SH-SY5Y (cell line): Measurements from ENCODE around the gene METTL8.

ENCODE experiments used
- GATA2 ChIP-seq: IDR thresholded peaks from 2 replicates; pipeline ENCODE4 v1.6.1; 2011; ENCODE audit warnings: mild to moderate bottlenecking, low read depth, low read length
- GATA3 ChIP-seq: IDR thresholded peaks from 2 replicates; pipeline ENCODE4 v1.6.1; 2011; ENCODE audit warnings: low read depth, mild to moderate bottlenecking, low read length, moderate library complexity

Gene METTL8

DNA sequence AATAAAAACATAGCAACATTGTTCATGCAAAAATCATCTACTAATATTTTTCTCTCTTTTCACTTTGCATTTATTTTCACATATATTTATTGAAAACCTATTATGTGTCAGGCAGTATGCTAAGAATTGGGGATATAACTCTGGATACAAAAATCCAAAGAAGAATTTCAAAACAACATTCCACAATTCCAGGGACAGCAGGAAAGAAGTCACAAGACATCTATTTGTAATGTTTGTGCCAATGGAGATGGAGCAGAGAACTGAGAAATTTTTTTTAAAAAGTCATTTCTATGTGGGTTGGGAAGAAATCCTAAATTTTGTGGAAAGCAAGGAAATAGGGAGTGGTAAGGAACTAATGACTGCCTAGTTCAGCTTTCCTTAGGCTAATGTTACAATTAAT lies 144.5 kb downstream of the METTL8 start:
- TF ChIP-seq GATA2 (no peak), GATA3 (no peak)

DNA sequence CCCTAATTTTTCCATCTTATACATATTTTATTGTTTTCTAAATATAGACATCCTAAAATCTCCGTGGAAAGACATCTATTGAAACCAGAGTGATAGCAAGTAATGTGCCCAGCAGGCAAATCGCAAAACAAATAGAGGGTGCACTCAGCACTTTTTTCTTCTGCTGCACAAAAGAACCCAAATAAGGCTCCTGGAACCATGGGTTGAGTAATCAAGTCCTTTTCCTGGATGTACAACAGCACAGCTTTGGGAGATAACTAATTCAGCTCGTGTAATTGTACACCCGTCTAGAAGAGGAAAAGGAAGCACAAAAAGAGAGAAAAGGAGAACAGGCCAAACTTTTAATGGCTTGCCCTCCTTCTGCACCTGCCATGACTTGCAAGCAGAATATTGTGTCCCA lies 146.2 kb downstream of the METTL8 start:
- TF ChIP-seq GATA2, result no peak
- TF ChIP-seq GATA3, result no peak

DNA sequence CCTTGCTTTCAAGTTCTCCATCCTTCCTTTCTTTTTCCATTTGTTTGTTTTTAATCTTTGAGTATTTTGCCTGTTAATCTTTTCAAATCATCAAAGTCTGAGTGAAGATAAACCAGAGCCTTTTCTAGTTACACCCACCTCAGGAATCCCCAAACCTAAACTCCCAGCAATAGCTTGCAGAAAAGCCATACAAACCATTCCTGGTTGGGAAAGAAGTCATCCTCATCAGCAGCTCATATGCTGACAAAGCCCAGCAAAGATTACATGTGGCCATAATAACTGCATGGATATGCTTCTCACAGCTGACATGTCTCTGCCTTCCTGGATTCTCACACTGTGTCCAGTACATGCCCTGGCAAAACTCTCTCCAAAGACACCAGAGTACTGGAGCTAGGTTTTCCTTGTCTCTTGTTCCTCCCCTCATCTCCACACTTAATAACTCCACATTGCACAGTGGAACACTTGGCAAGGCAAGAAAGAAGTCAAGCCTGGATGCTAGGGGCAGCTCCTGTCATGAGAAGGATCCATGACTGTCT lies 146.7 kb downstream of the METTL8 start:
- TF ChIP-seq GATA3 (no peak), GATA2 (no peak)

DNA sequence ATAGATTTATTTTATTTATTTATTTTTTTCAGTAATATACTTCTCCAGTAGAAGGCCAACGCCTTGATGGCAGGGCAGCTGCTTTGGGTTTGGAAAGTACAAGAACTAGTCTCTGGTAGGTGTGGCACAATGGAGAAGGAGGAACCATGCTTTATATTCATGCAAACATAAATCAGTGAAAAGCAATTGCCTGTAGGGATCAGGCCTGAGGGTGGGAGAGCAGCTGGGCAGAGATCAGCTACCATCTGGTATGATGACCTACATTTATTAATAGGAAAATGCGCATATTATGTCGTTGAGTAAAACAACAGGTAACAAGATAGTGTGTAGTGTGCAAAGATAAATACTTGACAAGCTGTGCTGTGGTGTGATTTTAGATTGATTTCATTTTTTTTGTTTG lies 152.7 kb downstream of the METTL8 start:
- TF ChIP-seq GATA2 (no peak), GATA3 (no peak)

DNA sequence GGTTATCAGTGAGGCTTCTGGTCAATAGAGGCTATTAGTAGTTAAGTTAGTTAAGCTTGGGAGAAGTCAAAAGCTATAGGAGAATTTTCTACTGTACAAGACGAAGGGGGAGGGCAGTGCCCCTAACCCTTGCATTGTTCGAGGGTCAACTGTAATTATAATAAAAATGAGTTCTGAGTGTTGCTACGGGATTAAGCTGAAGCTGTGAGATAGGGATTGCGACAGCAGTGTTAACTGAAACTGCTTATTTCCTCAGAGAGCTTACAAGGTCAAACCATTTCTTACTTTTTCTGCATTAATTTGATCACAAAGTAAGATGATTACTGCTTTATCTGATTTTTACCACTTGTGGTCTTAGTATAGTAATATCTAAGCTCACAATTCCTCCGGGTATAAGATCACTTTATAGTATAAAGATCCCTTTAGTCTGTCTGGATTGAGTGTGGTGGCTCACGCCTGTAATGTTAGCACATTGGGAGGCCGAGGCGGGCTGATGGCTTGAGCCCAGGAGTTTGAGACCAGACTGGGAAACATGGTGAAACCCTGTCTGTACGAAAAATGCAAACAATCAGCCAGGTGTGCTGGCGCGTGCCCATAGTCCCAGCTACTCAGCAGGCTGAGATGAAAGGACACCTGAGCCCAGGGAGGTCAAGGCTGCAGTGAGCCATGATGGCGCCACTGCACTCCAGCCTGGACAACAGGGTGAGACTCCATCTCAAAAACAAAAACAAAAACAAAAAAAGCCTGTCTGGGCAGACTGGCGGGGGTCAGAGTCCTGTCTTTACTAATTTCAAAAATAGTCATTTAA lies 153.6 kb downstream of the METTL8 start:
- TF ChIP-seq GATA2 (no peak), GATA3 (no peak)

DNA sequence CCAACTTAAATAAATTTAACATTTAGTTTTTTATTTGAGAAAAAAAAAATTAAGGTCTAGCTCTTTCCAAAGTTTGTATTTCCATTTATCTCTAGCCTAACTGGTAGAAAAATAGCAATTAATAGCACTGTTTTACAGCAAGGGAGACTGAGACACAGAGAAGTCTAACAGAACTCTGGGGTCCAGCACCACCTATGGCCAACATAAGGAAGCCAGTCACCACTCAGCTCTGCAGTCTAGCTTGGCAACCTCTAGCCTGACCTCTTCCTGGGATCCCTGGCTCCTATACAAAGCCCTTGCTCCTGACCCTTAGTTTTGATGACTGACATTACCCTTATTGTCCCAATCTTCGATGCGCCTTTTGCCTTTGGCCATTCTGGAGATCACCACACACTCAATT lies 159.0 kb downstream of the METTL8 start:
- TF ChIP-seq GATA2, result no peak
- no peak for TF ChIP-seq GATA3

DNA sequence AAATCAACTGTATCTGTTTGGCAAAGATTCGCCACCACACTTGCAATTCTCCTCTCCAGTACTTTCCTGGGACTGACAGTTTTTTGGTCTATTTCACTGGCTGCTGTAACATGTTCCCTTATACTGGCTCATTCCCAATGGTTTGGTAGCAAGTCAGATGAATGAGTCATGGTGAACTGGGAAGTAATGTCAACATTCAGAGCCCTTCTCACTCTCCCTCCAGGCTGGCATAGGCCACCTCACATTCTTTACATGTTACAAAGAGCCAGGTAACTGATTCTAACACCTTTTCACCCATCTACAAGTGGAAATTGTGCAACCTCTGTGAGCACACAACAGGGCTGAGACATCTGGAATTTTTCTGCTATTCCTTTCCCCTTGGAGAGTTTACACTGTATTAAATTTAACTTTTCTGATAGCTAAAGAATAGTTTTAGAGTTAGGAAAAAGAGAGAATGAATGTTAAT lies 161.8 kb downstream of the METTL8 start:
- TF ChIP-seq GATA2, result no peak
- no peak for TF ChIP-seq GATA3

DNA sequence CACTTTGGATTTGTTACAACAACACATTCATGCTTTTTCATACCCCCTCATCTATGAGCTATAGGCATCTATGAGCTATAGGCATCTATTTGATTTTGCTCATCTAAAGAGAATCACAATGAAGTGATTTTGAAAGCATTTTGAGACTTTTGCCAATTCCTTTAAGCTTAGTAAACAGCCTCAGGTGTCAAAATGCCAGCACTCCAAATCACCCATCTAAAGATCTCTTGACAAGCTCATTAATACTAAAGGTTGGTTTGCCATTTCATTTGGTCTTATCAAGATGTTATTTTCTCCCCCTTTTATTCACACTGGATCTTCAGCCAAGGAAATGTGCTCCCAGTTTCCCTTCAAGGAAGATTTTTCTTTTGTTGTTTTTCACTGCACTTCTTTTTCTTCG lies 162.4 kb downstream of the METTL8 start:
- TF ChIP-seq GATA2 (no peak), GATA3 (no peak)

DNA sequence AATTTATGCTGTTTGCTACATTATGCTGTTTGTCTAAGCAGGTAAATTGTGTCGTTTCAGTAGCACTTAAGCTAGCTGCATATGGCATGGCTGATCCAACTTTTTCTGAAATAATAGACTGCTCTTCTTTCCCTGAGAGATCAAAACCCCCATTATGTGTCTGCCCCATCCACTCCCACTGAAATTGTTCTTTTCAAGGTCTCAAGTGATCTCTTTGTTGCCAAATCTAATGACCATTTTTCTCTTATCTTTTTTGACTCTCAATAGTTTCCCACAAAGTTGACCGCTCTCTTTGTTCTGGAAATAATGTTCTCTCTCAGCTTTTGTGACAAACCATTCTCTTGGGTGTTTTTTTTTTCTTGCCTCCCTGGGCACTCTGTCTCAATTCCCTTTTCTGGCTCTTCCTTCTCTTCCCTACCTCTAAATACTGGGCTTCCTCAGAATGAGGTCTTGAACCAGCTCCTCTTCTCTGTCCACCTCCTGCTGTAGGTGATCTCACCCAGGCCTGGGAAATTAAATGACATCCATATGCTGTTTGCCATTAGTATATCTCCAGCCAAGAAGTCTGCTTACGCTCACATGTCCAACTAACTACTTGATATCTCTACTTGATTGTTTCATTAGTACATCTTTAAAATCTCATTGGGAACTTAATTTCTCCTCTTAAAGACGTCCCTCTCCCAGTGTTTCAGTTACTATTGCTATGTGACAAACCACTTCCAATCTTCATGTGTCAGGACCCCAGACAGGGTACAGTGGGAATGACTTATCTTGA lies 165.7 kb downstream of the METTL8 start:
- TF ChIP-seq GATA3 (no peak), GATA2 (no peak)
